ENCODE results near the gene NEGR1. TPM values are rescaled to one million over a fixed set of nuclear protein-coding genes. Genes with fewer than 3 reads are reported as not detected.

The NEGR1 gene
- total RNA-seq, 1 experiment from 2014 or later, result 2.9 TPM

DNA sequence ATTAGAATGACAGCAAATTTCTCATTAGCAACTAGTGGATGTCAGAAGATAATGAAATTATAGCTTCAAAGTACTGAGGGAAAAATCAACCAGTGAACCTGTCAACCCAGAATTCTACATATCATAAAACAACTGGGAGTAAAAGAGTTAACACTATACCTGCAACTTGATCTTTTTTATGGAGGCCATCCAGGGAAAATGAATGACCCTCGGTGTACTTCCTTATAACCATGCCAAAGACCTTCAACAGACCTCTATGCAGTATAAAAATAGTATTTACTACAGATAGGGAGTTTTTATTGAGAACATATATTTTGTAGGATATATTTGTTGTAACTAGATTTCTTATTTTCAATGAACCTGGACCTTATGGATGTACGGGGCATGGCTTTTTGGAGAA is 809.0 kb downstream of the NEGR1 start:
- CTCF ChIA-PET, result no interaction called here
- TF ChIP-seq ZNF317 (CRISPR knock-in tag; IDR thresholded peaks at IDR 0.05; ENCODE audit: borderline replicate concordance, low read depth) (no peak), USF2 (CRISPR knock-in tag; IDR thresholded peaks at IDR 0.05) (no peak), NFE2L1 (CRISPR knock-in tag; IDR thresholded peaks at IDR 0.05) (no peak), EMX1 (CRISPR knock-in tag; IDR thresholded peaks at IDR 0.05) (no peak)
- peaks cover 6% of the 10 kb centered on the region for H3K4me1 Mint-ChIP-seq
- H3K27me3 Mint-ChIP-seq (ENCODE audit: low read depth), result no peaks in the 10 kb centered on the region
- peaks cover 6% of the 10 kb centered on the region; the same call in 1 of the 2 replicates for H3K36me3 Mint-ChIP-seq
- no peak for DNase-seq (ENCODE audit: low spot score)
- ATAC-seq, result no peak
- H3K4me3 Mint-ChIP-seq, result no peak overlapping the region
- POLR2A ChIA-PET, result no interaction called here
- peaks cover 13% of the 10 kb centered on the region for H3K9me3 Mint-ChIP-seq
- H3K27ac Mint-ChIP-seq, result no peak overlapping the region

DNA sequence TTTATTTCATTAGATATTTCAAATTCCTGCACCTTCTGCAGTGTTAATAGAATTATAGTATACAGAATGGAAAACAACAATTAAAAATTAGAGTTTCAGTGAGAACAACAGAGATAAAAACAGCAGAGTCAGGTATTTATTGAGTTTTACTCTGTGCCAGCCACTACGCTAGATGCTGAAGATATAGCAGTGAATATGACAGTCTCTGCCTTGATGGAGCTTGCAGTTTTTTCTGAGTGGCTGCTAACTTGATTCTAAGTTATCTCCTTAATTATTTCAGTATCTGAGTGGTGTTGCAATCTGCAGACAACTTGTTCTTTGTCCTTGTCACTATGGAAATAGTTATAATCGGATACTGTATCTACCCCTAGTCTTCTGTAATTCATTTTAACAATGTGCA is 817.2 kb downstream of the NEGR1 start:
- Mint-ChIP-seq H3K9me3 (no peaks in the 10 kb centered on the region), H3K27ac (no peak overlapping the region), H3K4me3 (no peak overlapping the region), H3K4me1 (peaks cover 37% of the 10 kb centered on the region), H3K27me3 (ENCODE audit: low read depth) (peaks cover 18% of the 10 kb centered on the region), H3K36me3 (no peaks in the 10 kb centered on the region)
- TF ChIP-seq MXD4 (CRISPR knock-in tag; IDR thresholded peaks at IDR 0.05; ENCODE audit: borderline replicate concordance), result no peak
- no peak for TF ChIP-seq ZNF317 (CRISPR knock-in tag; IDR thresholded peaks at IDR 0.05; ENCODE audit: borderline replicate concordance, low read depth)
- no peak for TF ChIP-seq ZNF138 (CRISPR knock-in tag; conservative IDR thresholded peaks at IDR 0.05)
- TF ChIP-seq NR2C2 (CRISPR knock-in tag; IDR thresholded peaks at IDR 0.05), result no peak
- no peak for TF ChIP-seq CREB1 (CRISPR knock-in tag; IDR thresholded peaks at IDR 0.05)
- TF ChIP-seq EMX1 (CRISPR knock-in tag; IDR thresholded peaks at IDR 0.05), result no peak
- no peak for TF ChIP-seq ZNF671 (CRISPR knock-in tag; IDR thresholded peaks at IDR 0.05)
- no peak for TF ChIP-seq USF2 (CRISPR knock-in tag; IDR thresholded peaks at IDR 0.05)
- no peak for TF ChIP-seq SOX15 (CRISPR knock-in tag; IDR thresholded peaks at IDR 0.05)
- TF ChIP-seq, protein P1, sequence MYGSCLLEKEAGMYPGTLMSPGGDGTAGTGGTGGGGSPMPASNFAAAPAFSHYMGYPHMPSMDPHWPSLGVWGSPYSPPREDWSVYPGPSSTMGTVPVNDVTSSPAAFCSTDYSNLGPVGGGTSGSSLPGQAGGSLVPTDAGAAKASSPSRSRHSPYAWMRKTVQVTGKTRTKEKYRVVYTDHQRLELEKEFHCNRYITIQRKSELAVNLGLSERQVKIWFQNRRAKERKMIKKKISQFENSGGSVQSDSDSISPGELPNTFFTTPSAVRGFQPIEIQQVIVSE (CRISPR knock-in tag; IDR thresholded peaks at IDR 0.05; ENCODE audit: borderline replicate concordance), result no peak
- TF ChIP-seq PRRX2 (CRISPR knock-in tag; IDR thresholded peaks at IDR 0.05), result no peak
- TF ChIP-seq ESRRA (CRISPR knock-in tag; IDR thresholded peaks at IDR 0.05; ENCODE audit: borderline replicate concordance), result no peak
- TF ChIP-seq RELA (CRISPR knock-in tag; IDR thresholded peaks at IDR 0.05; ENCODE audit: borderline replicate concordance), result no peak
- no peak for TF ChIP-seq ZNF396 (CRISPR knock-in tag; IDR thresholded peaks at IDR 0.05; ENCODE audit: borderline replicate concordance)
- DNase-seq (ENCODE audit: low spot score) (no peak), ATAC-seq (no peak)
- POLR2A ChIA-PET, result no interaction called here
- CTCF ChIA-PET, result no interaction called here

GRCh38 chr1:71464016-71464415 is 818.3 kb downstream of the NEGR1 start:
- Mint-ChIP-seq H3K36me3 (no peaks in the 10 kb centered on the region), H3K4me1 (peaks cover 37% of the 10 kb centered on the region), H3K4me3 (no peak overlapping the region), H3K27ac (no peak overlapping the region), H3K9me3 (no peaks in the 10 kb centered on the region), H3K27me3 (ENCODE audit: low read depth) (peaks cover 18% of the 10 kb centered on the region)
- no peak for TF ChIP-seq JAZF1 (CRISPR knock-in tag; IDR thresholded peaks at IDR 0.05)
- no peak for ATAC-seq
- ChIA-PET POLR2A (no interaction called here), CTCF (no interaction called here)
- DNase-seq (ENCODE audit: low spot score), result no peak

DNA sequence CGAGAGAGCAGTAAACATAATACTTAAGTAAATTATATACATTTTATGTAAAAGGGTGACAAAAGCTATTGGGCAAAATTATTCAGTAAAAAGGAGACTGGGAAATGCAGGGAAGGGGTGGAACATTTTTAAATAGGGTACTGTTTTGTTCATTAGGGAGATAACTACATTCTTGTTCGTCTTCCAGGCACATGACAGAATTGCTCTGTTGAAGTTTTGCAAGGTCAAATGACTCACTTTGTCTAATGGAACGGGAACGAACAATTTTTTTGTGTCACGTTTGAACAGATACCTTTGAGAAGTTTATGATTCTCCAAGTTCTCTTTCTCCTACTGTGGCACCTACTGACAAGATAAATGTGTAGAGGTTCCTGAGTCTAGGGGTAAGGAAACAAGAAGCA is 819.2 kb downstream of the NEGR1 start:
- H3K4me3 Mint-ChIP-seq, result no peak overlapping the region
- peaks cover 18% of the 10 kb centered on the region for H3K27me3 Mint-ChIP-seq (ENCODE audit: low read depth)
- no peaks in the 10 kb centered on the region for H3K36me3 Mint-ChIP-seq
- DNase-seq (ENCODE audit: low spot score) (no peak), ATAC-seq (no peak)
- POLR2A ChIA-PET, result no interaction called here
- no peak overlapping the region for H3K27ac Mint-ChIP-seq
- CTCF ChIA-PET, result no interaction called here
- no peaks in the 10 kb centered on the region for H3K9me3 Mint-ChIP-seq
- peaks cover 37% of the 10 kb centered on the region for H3K4me1 Mint-ChIP-seq
- TF ChIP-seq, protein P2, sequence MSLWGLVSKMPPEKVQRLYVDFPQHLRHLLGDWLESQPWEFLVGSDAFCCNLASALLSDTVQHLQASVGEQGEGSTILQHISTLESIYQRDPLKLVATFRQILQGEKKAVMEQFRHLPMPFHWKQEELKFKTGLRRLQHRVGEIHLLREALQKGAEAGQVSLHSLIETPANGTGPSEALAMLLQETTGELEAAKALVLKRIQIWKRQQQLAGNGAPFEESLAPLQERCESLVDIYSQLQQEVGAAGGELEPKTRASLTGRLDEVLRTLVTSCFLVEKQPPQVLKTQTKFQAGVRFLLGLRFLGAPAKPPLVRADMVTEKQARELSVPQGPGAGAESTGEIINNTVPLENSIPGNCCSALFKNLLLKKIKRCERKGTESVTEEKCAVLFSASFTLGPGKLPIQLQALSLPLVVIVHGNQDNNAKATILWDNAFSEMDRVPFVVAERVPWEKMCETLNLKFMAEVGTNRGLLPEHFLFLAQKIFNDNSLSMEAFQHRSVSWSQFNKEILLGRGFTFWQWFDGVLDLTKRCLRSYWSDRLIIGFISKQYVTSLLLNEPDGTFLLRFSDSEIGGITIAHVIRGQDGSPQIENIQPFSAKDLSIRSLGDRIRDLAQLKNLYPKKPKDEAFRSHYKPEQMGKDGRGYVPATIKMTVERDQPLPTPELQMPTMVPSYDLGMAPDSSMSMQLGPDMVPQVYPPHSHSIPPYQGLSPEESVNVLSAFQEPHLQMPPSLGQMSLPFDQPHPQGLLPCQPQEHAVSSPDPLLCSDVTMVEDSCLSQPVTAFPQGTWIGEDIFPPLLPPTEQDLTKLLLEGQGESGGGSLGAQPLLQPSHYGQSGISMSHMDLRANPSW (CRISPR knock-in tag; conservative IDR thresholded peaks at IDR 0.05; ENCODE audit: low read depth), result no peak
- TF ChIP-seq TCF7 (CRISPR knock-in tag; IDR thresholded peaks at IDR 0.05; ENCODE audit: low read depth), result no peak
- no peak for TF ChIP-seq USF2 (CRISPR knock-in tag; IDR thresholded peaks at IDR 0.05)
- TF ChIP-seq JUN (CRISPR knock-in tag; IDR thresholded peaks at IDR 0.05), result no peak
- no peak for TF ChIP-seq RORB (CRISPR knock-in tag; IDR thresholded peaks at IDR 0.05)
- no peak for TF ChIP-seq SOX15 (CRISPR knock-in tag; IDR thresholded peaks at IDR 0.05)
- TF ChIP-seq, protein P3, sequence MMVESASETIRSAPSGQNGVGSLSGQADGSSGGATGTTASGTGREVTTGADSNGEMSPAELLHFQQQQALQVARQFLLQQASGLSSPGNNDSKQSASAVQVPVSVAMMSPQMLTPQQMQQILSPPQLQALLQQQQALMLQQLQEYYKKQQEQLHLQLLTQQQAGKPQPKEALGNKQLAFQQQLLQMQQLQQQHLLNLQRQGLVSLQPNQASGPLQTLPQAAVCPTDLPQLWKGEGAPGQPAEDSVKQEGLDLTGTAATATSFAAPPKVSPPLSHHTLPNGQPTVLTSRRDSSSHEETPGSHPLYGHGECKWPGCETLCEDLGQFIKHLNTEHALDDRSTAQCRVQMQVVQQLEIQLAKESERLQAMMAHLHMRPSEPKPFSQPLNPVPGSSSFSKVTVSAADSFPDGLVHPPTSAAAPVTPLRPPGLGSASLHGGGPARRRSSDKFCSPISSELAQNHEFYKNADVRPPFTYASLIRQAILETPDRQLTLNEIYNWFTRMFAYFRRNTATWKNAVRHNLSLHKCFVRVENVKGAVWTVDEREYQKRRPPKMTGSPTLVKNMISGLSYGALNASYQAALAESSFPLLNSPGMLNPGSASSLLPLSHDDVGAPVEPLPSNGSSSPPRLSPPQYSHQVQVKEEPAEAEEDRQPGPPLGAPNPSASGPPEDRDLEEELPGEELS (CRISPR knock-in tag; IDR thresholded peaks at IDR 0.05), result no peak
- TF ChIP-seq USF1 (CRISPR knock-in tag; IDR thresholded peaks at IDR 0.05), result no peak
- TF ChIP-seq JAZF1 (CRISPR knock-in tag; IDR thresholded peaks at IDR 0.05), result no peak
